Ramos (cell line): ENCODE data around the gene VEGFC.

Experiments used
- in situ Hi-C: fragments of 300-500 bp; cut with MboI; formaldehyde crosslinking; loops from one replicate; pipeline ENCODE4 v1.14.3; 2022; ENCODE audit warnings: low sequenced_read_pairs; ENCODE audit not compliant: unreplicated experiment

Gene VEGFC

GRCh38 chr4:176636292-176636691 is 156.4 kb downstream of the VEGFC start:
- in situ Hi-C loops: no loop called here

GRCh38 chr4:176635372-176636261 is 157.1 kb downstream of the VEGFC start:
- in situ Hi-C loops: no loop called here
